ENCODE measurements around the gene CSAD. TPM values are rescaled to one million over a fixed set of nuclear protein-coding genes. Genes with fewer than 3 reads are reported as not detected.

CSAD gene
- total RNA-seq, 1 experiment from 2014 or later: 32.3 TPM

- TF ChIP-seq CTCF (conservative IDR thresholded peaks at IDR 0.05; ENCODE audit: low read depth, low read length) (no peak), EZH2 (IDR thresholded peaks at IDR 0.05; ENCODE audit: borderline replicate concordance, low read depth, low read length, poor library complexity, severe bottlenecking) (no peak)
- ChIA-PET POLR2A (ENCODE audit: low non-redundant PET) (interaction anchor here (0.6 kb wide), 1 partner anchor 254 kb away, joined by 3 read pairs; no protein-coding TSS in a partner anchor), CTCF (no interaction called here)
- no peak overlapping the region for H3K4me3 ChIP-seq (ENCODE audit: low read depth, low read length, poor library complexity, severe bottlenecking)
- H3K27ac ChIP-seq (ENCODE audit: low read depth, low read length, poor library complexity, severe bottlenecking): no peak overlapping the region
- intact Hi-C loops (cut with micrococcal nuclease; ENCODE audit: unreplicated experiment): no loop called here
- H3K27me3 ChIP-seq (replicated peaks; ENCODE audit: insufficient read depth, low read depth, low read length, poor library complexity): no peaks in the 10 kb centered on the region
- DNase-seq (ENCODE audit: low spot score): no peak
- no peaks in the 10 kb centered on the region for H3K36me3 ChIP-seq (ENCODE audit: insufficient read depth, low read length, poor library complexity, severe bottlenecking)
- no peaks in the 10 kb centered on the region for H3K9me3 ChIP-seq (ENCODE audit: low read depth, low read length, poor library complexity, severe bottlenecking)
- peaks cover 11% of the 10 kb centered on the region for H3K4me1 ChIP-seq (ENCODE audit: insufficient read depth, low read length, poor library complexity, severe bottlenecking)
- BruUV-seq (replicated peaks): no TSS peak
Measured at GRCh38 chr12:53172352-53172751, 8.4 kb downstream of the CSAD start.

GRCh38 chr12:53171725-53172329 lies 8.9 kb downstream of the CSAD start:
- POLR2A ChIA-PET (ENCODE audit: low non-redundant PET): interaction anchor here (0.6 kb wide), 1 partner anchor 253 kb away, joined by 3 read pairs; no protein-coding TSS in a partner anchor
- intact Hi-C loops (cut with micrococcal nuclease; ENCODE audit: unreplicated experiment): no loop called here
- Histone ChIP-seq H3K27ac (ENCODE audit: low read depth, low read length, poor library complexity, severe bottlenecking) (no peak overlapping the region), H3K9me3 (ENCODE audit: low read depth, low read length, poor library complexity, severe bottlenecking) (no peaks in the 10 kb centered on the region), H3K4me3 (ENCODE audit: low read depth, low read length, poor library complexity, severe bottlenecking) (no peak overlapping the region), H3K36me3 (ENCODE audit: insufficient read depth, low read length, poor library complexity, severe bottlenecking) (no peaks in the 10 kb centered on the region), H3K4me1 (ENCODE audit: insufficient read depth, low read length, poor library complexity, severe bottlenecking) (peaks cover 11% of the 10 kb centered on the region), H3K27me3 (replicated peaks; ENCODE audit: insufficient read depth, low read depth, low read length, poor library complexity) (no peaks in the 10 kb centered on the region)
- no peak for TF ChIP-seq EZH2 (IDR thresholded peaks at IDR 0.05; ENCODE audit: borderline replicate concordance, low read depth, low read length, poor library complexity, severe bottlenecking)
- TF ChIP-seq CTCF (conservative IDR thresholded peaks at IDR 0.05; ENCODE audit: low read depth, low read length): no peak
- CTCF ChIA-PET: no interaction called here
- DNase-seq (ENCODE audit: low spot score): peak; percentile 41
- BruUV-seq (replicated peaks): no TSS peak

GRCh38 chr12:53170876-53171724 lies 9.6 kb downstream of the CSAD start:
- no peaks in the 10 kb centered on the region for H3K36me3 ChIP-seq (ENCODE audit: insufficient read depth, low read length, poor library complexity, severe bottlenecking)
- peaks cover 11% of the 10 kb centered on the region for H3K4me1 ChIP-seq (ENCODE audit: insufficient read depth, low read length, poor library complexity, severe bottlenecking)
- intact Hi-C loops (cut with micrococcal nuclease; ENCODE audit: unreplicated experiment): no loop called here
- ChIA-PET CTCF (no interaction called here), POLR2A (ENCODE audit: low non-redundant PET) (interaction anchor here (0.6 kb wide), 1 partner anchor 24 kb away, joined by 3 read pairs; no protein-coding TSS in a partner anchor)
- no peaks in the 10 kb centered on the region for H3K9me3 ChIP-seq (ENCODE audit: low read depth, low read length, poor library complexity, severe bottlenecking)
- no peak overlapping the region for H3K27ac ChIP-seq (ENCODE audit: low read depth, low read length, poor library complexity, severe bottlenecking)
- H3K4me3 ChIP-seq (ENCODE audit: low read depth, low read length, poor library complexity, severe bottlenecking): no peak overlapping the region
- DNase-seq (ENCODE audit: low spot score): no peak
- TF ChIP-seq CTCF (conservative IDR thresholded peaks at IDR 0.05; ENCODE audit: low read depth, low read length) (no peak), EZH2 (IDR thresholded peaks at IDR 0.05; ENCODE audit: borderline replicate concordance, low read depth, low read length, poor library complexity, severe bottlenecking) (no peak)
- no peaks in the 10 kb centered on the region for H3K27me3 ChIP-seq (replicated peaks; ENCODE audit: insufficient read depth, low read depth, low read length, poor library complexity)
- BruUV-seq (replicated peaks): no TSS peak
